ENCODE measurements around the gene ALKBH5.
"Not testable (repeated sequence)": the region's sequence is repeated elsewhere in the genome, so short reads cannot be mapped to it uniquely, and the experiment has no call there.

Gene ALKBH5

DNA sequence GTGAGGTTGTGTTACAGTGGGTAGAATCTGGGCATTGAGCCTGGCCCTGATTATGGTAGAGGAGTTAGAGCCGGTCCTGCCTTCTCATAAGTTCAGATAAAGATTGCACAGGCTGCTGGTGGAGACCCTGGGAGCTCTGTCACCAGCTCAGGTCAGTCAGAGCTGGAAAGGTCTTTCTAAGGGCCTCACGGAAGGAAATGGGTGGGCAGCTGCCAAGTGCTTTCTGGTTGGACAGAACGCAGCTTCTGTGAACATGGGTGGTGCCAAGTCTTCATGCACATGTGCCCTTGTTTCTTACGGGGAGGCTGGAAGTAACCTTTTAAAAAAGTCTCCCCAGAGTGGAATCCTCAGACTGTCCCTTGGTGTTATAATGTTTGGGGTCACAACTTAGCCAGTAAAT is 14.9 kb downstream of the ALKBH5 start:
- DNase-seq (ENCODE audit: low read depth) = no peak
- no peak for TF ChIP-seq CTCF (IDR thresholded peaks at IDR 0.05; ENCODE audit: low read length, missing control alignments)
- H3K4me3 ChIP-seq (replicated peaks; ENCODE audit: low read depth, low read length) = no peak overlapping the region

DNA sequence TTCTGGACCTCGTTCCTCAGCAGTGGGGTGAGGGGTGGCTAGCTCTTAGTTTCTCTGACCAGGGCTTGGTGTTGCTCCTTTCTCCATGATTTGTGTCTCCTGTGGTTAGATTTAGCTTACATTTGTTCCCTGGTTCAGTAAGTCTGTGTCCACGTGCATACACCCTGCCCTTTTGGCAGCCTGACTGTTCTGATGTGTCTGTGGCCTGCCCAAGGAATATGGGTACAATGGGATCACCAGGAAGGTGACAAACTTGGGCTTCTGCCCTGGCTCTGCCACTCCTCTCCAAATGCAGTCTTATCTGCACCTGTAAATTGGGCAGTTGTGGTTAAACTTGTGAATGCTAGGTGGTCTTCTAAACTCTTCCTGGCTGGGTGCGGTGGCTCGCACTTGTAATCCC is 17.5 kb downstream of the ALKBH5 start:
- DNase-seq (ENCODE audit: low read depth) = no peak
- no peak for TF ChIP-seq CTCF (IDR thresholded peaks at IDR 0.05; ENCODE audit: low read length, missing control alignments)
- no peak overlapping the region for H3K4me3 ChIP-seq (replicated peaks; ENCODE audit: low read depth, low read length)

DNA sequence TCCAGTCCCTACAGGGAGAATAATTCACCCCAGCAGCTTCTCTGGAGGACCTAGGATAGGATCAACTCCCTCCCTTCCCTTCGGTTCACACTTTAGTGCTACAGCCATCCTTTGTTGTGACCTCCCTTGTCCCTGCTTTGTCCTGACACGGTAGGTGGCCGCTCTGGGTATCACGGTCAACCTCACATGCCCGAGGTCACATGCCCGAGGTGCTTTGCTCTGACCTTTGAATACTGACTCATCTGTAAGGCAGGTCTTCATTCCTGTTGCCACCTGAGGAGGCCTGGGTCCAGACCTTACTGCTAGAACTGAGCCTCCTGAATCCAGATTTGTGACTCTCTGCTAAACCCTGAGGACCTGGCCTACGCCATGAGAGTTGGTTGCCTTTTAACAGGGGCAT is 19.7 kb downstream of the ALKBH5 start:
- no peak overlapping the region for H3K4me3 ChIP-seq (replicated peaks; ENCODE audit: low read depth, low read length)
- TF ChIP-seq CTCF (IDR thresholded peaks at IDR 0.05; ENCODE audit: low read length, missing control alignments) = no peak
- DNase-seq (ENCODE audit: low read depth) = no peak

GRCh38 chr17:18205861-18206260 is 22.2 kb downstream of the ALKBH5 start:
- DNase-seq (ENCODE audit: low read depth) = no peak
- H3K4me3 ChIP-seq (replicated peaks; ENCODE audit: low read depth, low read length) = no peak overlapping the region
- TF ChIP-seq CTCF (IDR thresholded peaks at IDR 0.05; ENCODE audit: low read length, missing control alignments) = no peak

- TF ChIP-seq CTCF (IDR thresholded peaks at IDR 0.05; ENCODE audit: low read length, missing control alignments) = no peak
- H3K4me3 ChIP-seq (replicated peaks; ENCODE audit: low read depth, low read length) = no peak overlapping the region
- no peak for DNase-seq (ENCODE audit: low read depth)
These were observed 23.3 kb downstream of the ALKBH5 start for GRCh38 chr17:18206962-18207361.

GRCh38 chr17:18208092-18208491 is 24.5 kb downstream of the ALKBH5 start:
- no peak overlapping the region for H3K4me3 ChIP-seq (replicated peaks; ENCODE audit: low read depth, low read length)
- no peak for DNase-seq (ENCODE audit: low read depth)
- TF ChIP-seq CTCF (IDR thresholded peaks at IDR 0.05; ENCODE audit: low read length, missing control alignments) = no peak

GRCh38 chr17:18213666-18214270 is 30.1 kb downstream of the ALKBH5 start:
- DNase-seq (ENCODE audit: low read depth) = no peak
- H3K4me3 ChIP-seq (replicated peaks; ENCODE audit: low read depth, low read length) = no peak overlapping the region
- no peak for TF ChIP-seq CTCF (IDR thresholded peaks at IDR 0.05; ENCODE audit: low read length, missing control alignments)

GRCh38 chr17:18216906-18217305 is 33.3 kb downstream of the ALKBH5 start:
- H3K4me3 ChIP-seq (replicated peaks; ENCODE audit: low read depth, low read length); DNase-seq (ENCODE audit: low read depth): not testable (repeated sequence)

Measured in fibroblast of pulmonary artery (primary cell).